Mesenteric fat pad (tissue), 1 donor: Measurements from ENCODE around the gene TXNDC17. TPM values are rescaled to one million over a fixed set of nuclear protein-coding genes. Genes with fewer than 3 reads are reported as not detected.
"Not testable (repeated sequence)": the region's sequence is repeated elsewhere in the genome, so short reads cannot be mapped to it uniquely, and the experiment has no call there.

ENCODE experiments used
- DNase-seq: peaks from one replicate; pipeline ENCODE4 v3.0.0-alpha.2; 2020; ENCODE audit warnings: low spot score
- microRNA-seq: library from miRNA; unstranded; fragments of <30 nt; microRNA quantifications from one replicate; pipeline ENCODE4 v1.2.0, GENCODE V29; 2020; ENCODE audit warnings: borderline number of aligned reads
- total RNA-seq: library from RNA; stranded (reverse); fragmentation: NEBNext Ultra II Directional; extraction: Animal tissue kit (Norgen Biotek cat#: 25700); gene quantifications from one replicate; pipeline ENCODE4 v1.2.1, GENCODE V29; 2021
- donor health status: DM: yes; HTN: yes; CAD: no.

Gene TXNDC17
- total RNA-seq, 1 donor from 2014 or later: 71.2 TPM

GRCh38 chr17:6682339-6682738 is 41.5 kb downstream of the TXNDC17 start:
- no peak for DNase-seq

GRCh38 chr17:6683081-6683684 is 42.3 kb downstream of the TXNDC17 start:
- no peak for DNase-seq

GRCh38 chr17:6683730-6684459 is 43.0 kb downstream of the TXNDC17 start:
- no peak for DNase-seq

- DNase-seq: no peak
Observed at GRCh38 chr17:6684460-6684783, 43.6 kb downstream of the TXNDC17 start.

GRCh38 chr17:6684881-6685767 is 44.3 kb downstream of the TXNDC17 start:
- no peak for DNase-seq

- DNase-seq: no peak
Observed at GRCh38 chr17:6686026-6686425, 45.2 kb downstream of the TXNDC17 start.

GRCh38 chr17:6688944-6689343 is 48.1 kb downstream of the TXNDC17 start:
- no peak for DNase-seq

- DNase-seq: no peak
Observed at GRCh38 chr17:6690641-6691040, 49.8 kb downstream of the TXNDC17 start.

- DNase-seq: no peak
Observed at GRCh38 chr17:6691546-6691945, 50.7 kb downstream of the TXNDC17 start.

GRCh38 chr17:6691958-6692357 is 51.1 kb downstream of the TXNDC17 start:
- not testable (repeated sequence) for DNase-seq

Small RNA genes within 50 kb of the gene (microRNA-seq; reads per million reads assigned to microRNA genes)
- not detected for gene MIR4520-1
- gene MIR4520-2: not detected

Other genes with a start within 250 kb of the TXNDC17 start
- not detected for gene AIPL1, start 205.9 kb upstream of the TXNDC17 start, total RNA-seq
- not detected for gene PIMREG, start 196.6 kb upstream of the TXNDC17 start, total RNA-seq
- gene PITPNM3, start 84.5 kb upstream of the TXNDC17 start, total RNA-seq: 1.1 TPM
- gene KIAA0753, start 349 bp upstream of the TXNDC17 start, total RNA-seq: 9.7 TPM
- 13.0 TPM for gene MED31, start 10.5 kb downstream of the TXNDC17 start, total RNA-seq
- gene C17orf100, start 10.7 kb downstream of the TXNDC17 start, total RNA-seq: 0.58 TPM
- gene SLC13A5, start 72.3 kb downstream of the TXNDC17 start, total RNA-seq: 0.48 TPM
- 99.1 TPM for gene XAF1, start 115.0 kb downstream of the TXNDC17 start, total RNA-seq
- gene FBXO39, start 135.2 kb downstream of the TXNDC17 start, total RNA-seq: 0.90 TPM
- gene TEKT1, start 190.7 kb downstream of the TXNDC17 start, total RNA-seq: not detected